ENCODE data around the gene LYPLA2.
"Not testable (repeated sequence)": the region's sequence is repeated elsewhere in the genome, so short reads cannot be mapped to it uniquely, and the experiment has no call there.

LYPLA2 gene

GRCh38 chr1:23779826-23780371 is 11.0 kb upstream of the LYPLA2 start:
- TF ChIP-seq CTCF (IDR thresholded peaks at IDR 0.05; ENCODE audit: borderline replicate concordance, insufficient read depth, low read depth, low read length), result no peak
- H3K4me3 ChIP-seq (ENCODE audit: low read depth, low read length), result no peak overlapping the region

- not testable (repeated sequence) for H3K4me3 ChIP-seq (ENCODE audit: low read depth, low read length)
Observed at GRCh38 chr1:23783141-23783540, 7.8 kb upstream of the LYPLA2 start.

GRCh38 chr1:23784846-23785245 is 6.1 kb upstream of the LYPLA2 start:
- no peak for TF ChIP-seq CTCF (IDR thresholded peaks at IDR 0.05; ENCODE audit: borderline replicate concordance, insufficient read depth, low read depth, low read length)
- no peak overlapping the region for H3K4me3 ChIP-seq (ENCODE audit: low read depth, low read length)

- H3K4me3 ChIP-seq (ENCODE audit: low read depth, low read length), result no peak overlapping the region
- no peak for TF ChIP-seq CTCF (IDR thresholded peaks at IDR 0.05; ENCODE audit: borderline replicate concordance, insufficient read depth, low read depth, low read length)
Observed at GRCh38 chr1:23787701-23788100, 3.2 kb upstream of the LYPLA2 start.

GRCh38 chr1:23788695-23789094 is 2.2 kb upstream of the LYPLA2 start:
- no peak overlapping the region for H3K4me3 ChIP-seq (ENCODE audit: low read depth, low read length)
- no peak for TF ChIP-seq CTCF (IDR thresholded peaks at IDR 0.05; ENCODE audit: borderline replicate concordance, insufficient read depth, low read depth, low read length)

- peak overlapping the region; percentile 76 for H3K4me3 ChIP-seq (ENCODE audit: low read depth, low read length)
- TF ChIP-seq CTCF (IDR thresholded peaks at IDR 0.05; ENCODE audit: borderline replicate concordance, insufficient read depth, low read depth, low read length), result no peak
Observed at GRCh38 chr1:23791516-23792047, 637 bp downstream of the LYPLA2 start.

- H3K4me3 ChIP-seq (ENCODE audit: low read depth, low read length), result peak overlapping the region; percentile 76
- no peak for TF ChIP-seq CTCF (IDR thresholded peaks at IDR 0.05; ENCODE audit: borderline replicate concordance, insufficient read depth, low read depth, low read length)
Observed at GRCh38 chr1:23792151-23792945, 1.4 kb downstream of the LYPLA2 start.

Data from GM12875 (cell line).